ENCODE results near the gene ARID5A.

GRCh38 chr2:96502891-96503636, 33.5 kb upstream of the ARID5A start:
- TF ChIP-seq CTCF (IDR thresholded peaks at IDR 0.05) (no peak), EZH2 (IDR thresholded peaks at IDR 0.05; ENCODE audit: borderline replicate concordance, insufficient read depth, low read depth, low read length, poor library complexity, severe bottlenecking) (no peak)

Data from B cell (primary cell).